Progenitor cell of endocrine pancreas (in vitro differentiated cells): ENCODE measurements around the gene POFUT2. TPM values are rescaled to one million over a fixed set of nuclear protein-coding genes. Genes with fewer than 3 reads are reported as not detected.

Source experiments
- DNase-seq: peaks from one replicate; pipeline ENCODE4 v3.0.0; 2021; ENCODE audit warnings: low spot score; ENCODE audit not compliant: unreplicated experiment
- H3K27ac Mint-ChIP-seq: 2 replicates; pipeline ENCODE4 v1.8.0; 2021; ENCODE audit warnings: mild to moderate bottlenecking, moderate library complexity, mixed read lengths
- H3K27me3 Mint-ChIP-seq: 2 replicates; pipeline ENCODE4 v1.8.0; 2021; ENCODE audit warnings: mixed read lengths
- H3K36me3 Mint-ChIP-seq: 2 replicates; pipeline ENCODE4 v1.8.0; 2022; ENCODE audit warnings: mixed read lengths; ENCODE audit not compliant: insufficient read depth
- H3K4me1 Mint-ChIP-seq: 2 replicates; pipeline ENCODE4 v1.8.0; 2021; ENCODE audit warnings: low read depth, mixed read lengths
- H3K4me3 Mint-ChIP-seq: 2 replicates; pipeline ENCODE4 v1.8.0; 2021; ENCODE audit warnings: low read depth, mild to moderate bottlenecking, moderate library complexity, mixed read lengths
- H3K9me3 Mint-ChIP-seq: 2 replicates; pipeline ENCODE4 v1.8.0; 2021; ENCODE audit warnings: low read depth, mixed read lengths
- CTCF ChIP-seq: fragments of 200-600 bp; sonication (generic); IDR thresholded peaks from one replicate; pipeline ENCODE4 v1.5.0; 2021; ENCODE audit warnings: antibody characterized with exemption, mild to moderate bottlenecking; ENCODE audit not compliant: unreplicated experiment
- total RNA-seq: library from RNA; stranded (reverse); gene quantifications from 2 replicates; pipeline ENCODE4 v1.2.1, GENCODE V29; 2021

The POFUT2 gene
- total RNA-seq, 1 donor from 2014 or later, result 47.8 TPM

DNA sequence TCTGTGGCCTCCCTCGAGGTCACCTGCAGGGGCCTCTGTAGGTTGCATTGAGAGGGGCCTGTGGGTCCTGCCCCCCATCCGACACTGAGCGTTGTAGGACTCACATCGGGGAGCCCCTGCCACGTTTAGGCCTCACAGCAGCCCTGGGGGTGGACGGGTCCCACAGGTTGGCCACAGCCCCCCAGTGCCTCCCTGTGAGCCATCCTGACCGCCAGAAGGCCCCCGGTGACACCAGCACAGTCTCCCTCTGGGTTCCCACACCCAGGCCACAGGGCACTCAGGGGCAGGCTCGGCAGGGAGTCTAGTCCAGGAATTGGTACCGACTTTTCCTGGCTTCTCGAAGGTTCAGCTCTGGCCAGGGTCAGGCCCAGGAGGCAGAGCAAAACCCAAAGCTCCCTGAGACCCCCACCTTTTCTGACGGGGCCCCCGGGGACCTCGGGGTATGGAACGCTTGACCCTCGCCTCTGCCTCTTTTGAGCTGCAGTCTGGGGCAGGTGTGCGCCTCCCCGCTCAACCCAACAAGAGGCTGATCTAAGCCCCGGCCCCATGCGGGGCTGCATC lies 13.9 kb upstream of the POFUT2 start:
- Mint-ChIP-seq H3K4me3 (no peak overlapping the region), H3K27me3 (no peaks in the 10 kb centered on the region), H3K36me3 (peaks cover 4% of the 10 kb centered on the region), H3K4me1 (peaks cover 4% of the 10 kb centered on the region), H3K9me3 (peaks cover 3% of the 10 kb centered on the region), H3K27ac (no peak overlapping the region)
- no peak for DNase-seq
- TF ChIP-seq CTCF, result no peak

GRCh38 chr21:45300786-45301520 lies 13.3 kb upstream of the POFUT2 start:
- TF ChIP-seq CTCF, result no peak
- H3K9me3 Mint-ChIP-seq, result peaks cover 3% of the 10 kb centered on the region
- peaks cover 4% of the 10 kb centered on the region for H3K36me3 Mint-ChIP-seq
- H3K4me3 Mint-ChIP-seq, result no peak overlapping the region
- no peaks in the 10 kb centered on the region for H3K27me3 Mint-ChIP-seq
- peaks cover 3% of the 10 kb centered on the region for H3K4me1 Mint-ChIP-seq
- no peak overlapping the region for H3K27ac Mint-ChIP-seq
- DNase-seq, result no peak

DNA sequence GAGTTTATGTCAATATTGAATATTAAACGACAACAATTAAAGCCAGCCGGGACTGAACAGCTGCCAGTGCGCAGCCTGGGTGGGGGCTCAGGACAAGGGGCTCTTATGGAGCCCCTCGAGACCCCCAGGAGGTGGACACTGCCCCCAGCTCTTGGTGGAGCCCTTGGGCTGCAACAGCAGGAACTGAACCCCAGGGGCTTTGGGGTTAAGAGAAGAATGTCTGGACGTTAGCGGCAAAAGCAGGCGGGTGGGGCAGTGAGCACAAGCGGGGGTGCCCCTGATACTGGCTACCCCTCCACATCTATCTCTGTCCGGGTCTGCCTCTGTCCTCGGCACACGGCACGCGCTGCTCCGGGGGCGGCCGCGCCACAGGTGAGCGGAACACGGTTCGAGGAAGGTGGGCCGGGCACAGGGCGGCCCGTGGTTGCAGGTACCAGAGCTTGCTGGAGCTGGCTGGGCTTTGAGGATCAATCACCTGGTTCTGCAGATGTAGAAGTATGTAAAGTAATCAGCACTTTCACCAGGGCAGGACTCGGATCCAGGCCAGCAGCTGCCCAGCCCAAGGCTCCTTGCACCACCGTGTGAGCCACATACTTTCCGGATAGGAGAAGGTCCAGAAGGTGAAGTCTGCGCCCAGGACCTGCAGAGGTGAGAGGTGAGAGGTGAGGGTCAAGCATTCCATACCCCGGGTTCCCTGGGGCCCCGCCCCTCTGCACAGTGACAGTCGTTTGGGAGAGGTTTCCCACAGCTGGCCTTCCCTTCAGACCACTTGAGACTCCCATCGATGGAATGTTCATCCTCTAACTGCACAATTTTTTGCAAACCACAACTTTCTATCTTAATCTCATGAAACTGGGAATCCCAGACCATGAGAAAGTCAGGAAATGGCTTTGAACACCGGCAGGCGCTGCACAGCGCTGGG lies 12.4 kb upstream of the POFUT2 start:
- H3K4me1 Mint-ChIP-seq, result peaks cover 6% of the 10 kb centered on the region
- no peak for TF ChIP-seq CTCF
- H3K36me3 Mint-ChIP-seq, result peaks cover 4% of the 10 kb centered on the region
- H3K4me3 Mint-ChIP-seq, result no peak overlapping the region
- H3K27me3 Mint-ChIP-seq, result no peaks in the 10 kb centered on the region
- DNase-seq, result no peak
- peaks cover 3% of the 10 kb centered on the region for H3K9me3 Mint-ChIP-seq
- no peak overlapping the region for H3K27ac Mint-ChIP-seq

DNA sequence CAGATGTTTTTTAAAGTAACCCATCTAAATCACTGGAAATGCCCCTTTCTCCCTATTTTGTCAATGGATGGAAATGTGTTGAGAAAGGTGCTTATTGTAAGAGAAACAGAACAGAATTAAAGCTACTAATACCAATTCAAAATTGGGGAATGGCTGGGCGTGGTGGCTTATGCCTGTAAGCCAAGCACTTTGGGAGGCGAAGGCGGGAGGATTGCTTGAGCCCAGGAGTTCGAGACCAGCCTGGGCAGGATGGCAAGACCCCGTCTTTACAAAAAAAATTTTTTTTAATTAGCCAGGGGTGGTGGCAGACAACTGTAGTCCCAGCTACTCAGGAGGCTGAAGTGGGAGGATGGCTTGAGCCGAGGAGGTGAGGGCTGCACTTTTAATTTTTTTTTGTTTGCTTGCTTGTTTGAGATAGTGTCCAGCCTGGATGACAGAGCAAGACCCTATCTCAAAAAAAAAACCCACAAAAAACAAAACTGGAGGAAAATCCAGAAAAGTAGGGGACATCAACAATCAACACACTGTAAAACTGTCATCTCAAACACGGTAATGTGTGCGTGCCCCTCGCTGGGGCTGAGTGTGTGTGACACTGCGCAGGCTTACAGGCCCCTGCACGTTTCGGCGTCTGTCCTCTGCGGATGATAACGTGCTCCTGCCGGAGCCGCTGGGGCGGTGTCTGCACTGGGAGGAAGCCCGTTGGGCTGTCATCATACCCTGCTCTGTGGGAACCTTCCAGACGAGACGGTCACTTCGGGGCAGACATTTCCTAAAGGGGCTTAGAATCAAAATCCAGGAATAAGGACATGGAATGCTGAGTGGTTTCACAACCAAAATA lies 11.6 kb upstream of the POFUT2 start:
- DNase-seq, result no peak
- no peak for TF ChIP-seq CTCF
- H3K36me3 Mint-ChIP-seq, result peaks cover 7% of the 10 kb centered on the region
- H3K4me1 Mint-ChIP-seq, result peaks cover 13% of the 10 kb centered on the region
- H3K4me3 Mint-ChIP-seq, result no peak overlapping the region
- no peak overlapping the region for H3K27ac Mint-ChIP-seq
- H3K9me3 Mint-ChIP-seq, result peaks cover 3% of the 10 kb centered on the region
- no peaks in the 10 kb centered on the region for H3K27me3 Mint-ChIP-seq
